HepG2 (cell line): ENCODE data around the gene SLC2A13. TPM values are rescaled to one million over a fixed set of nuclear protein-coding genes. Genes with fewer than 3 reads are reported as not detected.
"Not testable (repeated sequence)": the region's sequence is repeated elsewhere in the genome, so short reads cannot be mapped to it uniquely, and the experiment has no call there.

Source experiments
- ATAC-seq: fragments of 200-7000 bp; cut with Tn5 transposase; 3 replicates; pipeline ENCODE4 v1.9.1; 2020; ENCODE audit warnings: mild to moderate bottlenecking, moderate library complexity
- BruUV-seq: library from RNA; stranded (reverse); fragments of 400-500 nt; replicated peaks from 2 replicates; lab custom pipeline; 2021; lab: Mats Ljungman, UMichigan
- CTCF ChIA-PET: fragments of 300-600 bp; formaldehyde crosslinking; extraction: SDS; loops from one replicate; lab custom pipeline; 2021; ENCODE audit warnings: low total read pairs, inconsistent platforms, low intra/inter-chr PET ratio; lab: Yijun Ruan, JAX
- POLR2A ChIA-PET: fragments of 350-600 bp; sonication (Branson Sonifier 250); formaldehyde crosslinking; loops from one replicate; lab custom pipeline; 2020; ENCODE audit warnings: antibody characterized with exemption, inconsistent platforms; lab: Yijun Ruan, JAX
- DNase-seq: peaks from one replicate; pipeline ENCODE4 v3.0.0-alpha.2; 2015; ENCODE audit warnings: low spot score
- FAIRE-seq: peaks from 3 replicates; lab custom pipeline; 2011; peaks lifted over from hg19 to GRCh38; lab: Jason Lieb, UNC
- H2AFZ ChIP-seq: one replicate; pipeline ENCODE4 v1.6.1; 2011; ENCODE audit warnings: low read length, inconsistent platforms
- H3K27ac ChIP-seq: fragments of 300-600 bp; 3 replicates; pipeline ENCODE4 v1.8.0; 2011; ENCODE audit warnings: mixed run types, mild to moderate bottlenecking, mixed read lengths, low read length, inconsistent platforms; ENCODE audit not compliant: insufficient read depth; ENCODE audit errors: extremely low read length
- H3K27me3 ChIP-seq, 2 experiments: fragments of 200-600 bp in 1 of 2; 2 replicates in 1 of 2; 3 replicates in 1 of 2; pipeline versions ENCODE4 v1.6.0 to v1.8.0; 2011; ENCODE audit warnings: low read length in 2 of 2, mild to moderate bottlenecking in 2 of 2, moderate library complexity in 2 of 2, inconsistent platforms in 1 of 2; ENCODE audit not compliant: insufficient read depth in 2 of 2, control insufficient read depth in 1 of 2
- H3K36me3 ChIP-seq, 2 experiments: fragments of 200-600 bp in 1 of 2; replicated peaks in 1 of 2; 2 replicates in 1 of 2; 3 replicates in 1 of 2; pipeline versions ENCODE4 v1.5.1 to v1.8.0; 2011; ENCODE audit warnings: low read length in 2 of 2, inconsistent platforms in 1 of 2; ENCODE audit not compliant: insufficient read depth in 2 of 2, control insufficient read depth in 1 of 2
- H3K4me1 ChIP-seq: 2 replicates; pipeline ENCODE4 v1.5.1; 2012; ENCODE audit warnings: low read length, inconsistent platforms; ENCODE audit not compliant: insufficient read depth
- H3K4me2 ChIP-seq: 2 replicates; pipeline ENCODE4 v1.6.0; 2011; ENCODE audit warnings: low read depth, low read length, inconsistent platforms
- H3K4me3 ChIP-seq, 3 experiments: fragments of 200-600 bp in 1 of 3; sonication (generic), shearing (Covaris generic) in 1 of 3; replicated peaks in 1 of 3; 2 replicates each; pipeline ENCODE4 v1.5.1; 2011 to 2016; ENCODE audit warnings: low read length in 3 of 3, inconsistent platforms in 2 of 3, low read depth in 2 of 3, mild to moderate bottlenecking in 2 of 3, control low read depth in 1 of 3, mixed read lengths in 1 of 3; ENCODE audit not compliant: insufficient read depth in 1 of 3
- H3K79me2 ChIP-seq: one replicate; pipeline ENCODE4 v1.6.1; 2011; ENCODE audit warnings: low read length, inconsistent platforms; ENCODE audit not compliant: insufficient read depth
- H3K9ac ChIP-seq: 2 replicates; pipeline ENCODE4 v1.6.0; 2011; ENCODE audit warnings: mild to moderate bottlenecking, low read depth, low read length, inconsistent platforms; ENCODE audit not compliant: insufficient read depth
- H3K9me3 ChIP-seq: 2 replicates; pipeline ENCODE4 v1.5.1; 2012; ENCODE audit warnings: mild to moderate bottlenecking, low read length
- H4K20me1 ChIP-seq: 2 replicates; pipeline ENCODE4 v1.6.0; 2011; ENCODE audit warnings: inconsistent platforms, mild to moderate bottlenecking, low read length, moderate library complexity; ENCODE audit not compliant: insufficient read depth
- FOXO4 ChIP-seq: sonication (generic); formaldehyde crosslinking; conservative IDR thresholded peaks from 2 replicates; pipeline ENCODE4 v1.8.1; 2023; ENCODE audit warnings: missing genetic modification reagents
- FOXP4 ChIP-seq: sonication (generic); formaldehyde crosslinking; IDR thresholded peaks from 2 replicates; pipeline ENCODE4 v1.4.0; 2020; ENCODE audit warnings: missing genetic modification reagents
- GLMP ChIP-seq: sonication (generic); formaldehyde crosslinking; IDR thresholded peaks from 2 replicates; pipeline ENCODE4 v1.9.0; 2021; ENCODE audit warnings: missing genetic modification reagents, mild to moderate bottlenecking, borderline replicate concordance
- NR2F6 ChIP-seq, 2 experiments: IDR thresholded peaks; 2 replicates each; pipeline ENCODE4 v1.6.1; 2016; ENCODE audit warnings: antibody characterized with exemption in 1 of 2, mild to moderate bottlenecking in 1 of 2
- ZNF275 ChIP-seq: sonication (generic); formaldehyde crosslinking; IDR thresholded peaks from 2 replicates; pipeline ENCODE4 v1.8.0; 2022; ENCODE audit warnings: missing genetic modification reagents, mild to moderate bottlenecking, inconsistent platforms, borderline replicate concordance
- ZNF704 ChIP-seq: sonication (generic); formaldehyde crosslinking; IDR thresholded peaks from 2 replicates; pipeline ENCODE4 v1.8.1; 2023; ENCODE audit warnings: mild to moderate bottlenecking, inconsistent platforms, moderate library complexity, missing genetic modification reagents, borderline replicate concordance
- ZSCAN9 ChIP-seq: IDR thresholded peaks from 2 replicates; pipeline ENCODE4 v1.6.1; 2016; ENCODE audit warnings: borderline replicate concordance
- WGBS: methylation state at CpG from one replicate; pipeline ENCODE4 v1.1.6; 2017; ENCODE audit warnings: low lambda C conversion rate; 5-methylcytosine and 5-hydroxymethylcytosine counted together
- in situ Hi-C: cut with HindIII; loops from 2 replicates; pipeline ENCODE4 v1.10.0; 2017; ENCODE audit warnings: low pct_unique_long_range_greater_than_20kb; ENCODE audit not compliant: extremely low pct_ligation_motif_present
- intact Hi-C: fragments of 100-400 bp; cut with micrococcal nuclease; formaldehyde crosslinking; loops from one replicate; pipeline ENCODE4 v1.10.0; 2022; ENCODE audit not compliant: unreplicated experiment
- polyA plus RNA-seq, 8 experiments: library from polyadenylated mRNA; depleted of rRNA in 3 of 8; stranded (reverse) in 7 of 8; unstranded in 1 of 8; fragments of >200 nt; fragmentation: Illumina TruSeq in 4 of 8; extraction: Trizol in 4 of 8; gene quantifications; 2 replicates each; pipeline versions ENCODE4 v1.2.1 to v1.2.3, GENCODE V29; 2011 to 2016; ENCODE audit warnings: low read depth in 4 of 8, missing spikeins in 1 of 8, mixed read lengths in 1 of 8; ENCODE audit not compliant: insufficient read depth in 1 of 8
- total RNA-seq, 5 experiments: library from RNA; depleted of rRNA; stranded (reverse); fragments of >200 nt; fragmentation: Illumina TruSeq; extraction: Trizol; gene quantifications; 2 replicates each; pipeline ENCODE4 v1.2.3, GENCODE V29; 2016; ENCODE audit warnings: low read depth in 1 of 5

The SLC2A13 gene
- total and polyA plus RNA-seq, 2 of the 13 experiments (the other 11 are each of a cell fraction or from before 2014, with no cell fraction given): 5.5 to 6.0 TPM

GRCh38 chr12:39848218-39848617 is 257.7 kb downstream of the SLC2A13 start:
- intact Hi-C loops, BruUV-seq: not testable (repeated sequence)

GRCh38 chr12:39846971-39847650 is 258.8 kb downstream of the SLC2A13 start:
- no peaks in the 10 kb centered on the region for H3K79me2 ChIP-seq
- no peak for ATAC-seq
- no peaks in the 10 kb centered on the region for H3K27me3 ChIP-seq
- no peak overlapping the region for H2AFZ ChIP-seq
- H3K9ac ChIP-seq: no peak overlapping the region
- POLR2A ChIA-PET: no interaction called here
- WGBS: 60% methylated on average over 2 of the region's 2 CpGs
- no peak overlapping the region for H3K4me2 ChIP-seq
- in situ Hi-C loops (no loop called here), intact Hi-C loops (no loop called here)
- DNase-seq: peak; percentile 4
- H3K4me3 ChIP-seq: no peak overlapping the region
- no peaks in the 10 kb centered on the region for H3K4me1 ChIP-seq
- no peaks in the 10 kb centered on the region for H4K20me1 ChIP-seq
- BruUV-seq: no TSS peak
- no peaks in the 10 kb centered on the region for H3K36me3 ChIP-seq
- no peaks in the 10 kb centered on the region for H3K9me3 ChIP-seq
- no peak for FAIRE-seq
- CTCF ChIA-PET: no interaction called here
- H3K27ac ChIP-seq: no peak overlapping the region
- no peak for TF ChIP-seq ZSCAN9 (CRISPR knock-in tag)
- TF ChIP-seq GLMP: no peak
- TF ChIP-seq FOXP4: no peak
- TF ChIP-seq ZNF275 (CRISPR knock-in tag): no peak
- TF ChIP-seq FOXO4 (CRISPR knock-in tag): no peak
- TF ChIP-seq NR2F6 (IDR thresholded peaks at IDR 0.05): no peak
- no peak for TF ChIP-seq NR2F6 (CRISPR knock-in tag; IDR thresholded peaks at IDR 0.05)
- no peak for TF ChIP-seq ZNF704

More at GRCh38 chr12:39848218-39848617, 257.7 kb downstream of the SLC2A13 start:
- H3K27me3 ChIP-seq, DNase-seq, ATAC-seq, H3K9ac ChIP-seq, H3K27ac ChIP-seq, H3K9me3 ChIP-seq, H4K20me1 ChIP-seq, H3K4me1 ChIP-seq, H3K4me2 ChIP-seq, CTCF ChIA-PET, POLR2A ChIA-PET, H3K36me3 ChIP-seq, H3K4me3 ChIP-seq, FAIRE-seq, in situ Hi-C loops, H2AFZ ChIP-seq, H3K79me2 ChIP-seq: not testable (repeated sequence)
- WGBS: 94% methylated on average over 1 of the region's 1 CpG
